ENCODE results near the gene FLT4. TPM values are rescaled to one million over a fixed set of nuclear protein-coding genes. Genes with fewer than 3 reads are reported as not detected.

Gene FLT4
- 1 to 10 TPM; 3.1 to 3.3 TPM for total RNA-seq

GRCh38 chr5:180649297-180650039 lies at the start of gene FLT4:
Gene FLT4 (minus strand): TSS chr5:180649600. CDS start chr5:180649545, 55 bp downstream.
- Histone ChIP-seq H3K9me3 (no peaks in the 10 kb centered on the region), H3K36me3 (no peaks in the 10 kb centered on the region), H3K4me1 (no peaks in the 10 kb centered on the region), H3K9ac (ENCODE audit: low read depth in 2 of 2, low read length in 2 of 2) (no peak within 1 kb of the TSS), H3K4me3 (peak within 1 kb of the TSS; percentile 27), H3K27me3 (peaks cover 22% of the 10 kb centered on the region), H3K27ac (no peak within 1 kb of the TSS)
- TF ChIP-seq CTCF (IDR thresholded peaks at IDR 0.05), result no peak
- DNase-seq, result no peak
- intact Hi-C loops (cut with DNase I), result no loop called here

- no peaks in the 10 kb centered on the region for H3K27me3 ChIP-seq
- no peak overlapping the region for H3K27ac ChIP-seq
- intact Hi-C loops (cut with DNase I), result no loop called here
- H3K4me3 ChIP-seq, result no peak overlapping the region
- no peaks in the 10 kb centered on the region for H3K36me3 ChIP-seq
- H3K9me3 ChIP-seq, result no peaks in the 10 kb centered on the region
- no peaks in the 10 kb centered on the region for H3K4me1 ChIP-seq
- H3K9ac ChIP-seq (ENCODE audit: low read depth in 2 of 2, low read length in 2 of 2), result no peak overlapping the region
- TF ChIP-seq CTCF (IDR thresholded peaks at IDR 0.05), result no peak
- DNase-seq, result no peak
Measured at GRCh38 chr5:180699042-180699441, 49.6 kb upstream of the FLT4 start.

- intact Hi-C loops (cut with DNase I), result no loop called here
Measured at GRCh38 chr5:180696116-180696515, 46.7 kb upstream of the FLT4 start.

GRCh38 chr5:180692429-180692828 lies 43.0 kb upstream of the FLT4 start:
- intact Hi-C loops (cut with DNase I), result no loop called here
- no peak overlapping the region for H3K9ac ChIP-seq (ENCODE audit: low read depth in 2 of 2, low read length in 2 of 2)
- no peaks in the 10 kb centered on the region for H3K4me1 ChIP-seq
- no peak for TF ChIP-seq CTCF (IDR thresholded peaks at IDR 0.05)
- no peaks in the 10 kb centered on the region for H3K27me3 ChIP-seq
- no peaks in the 10 kb centered on the region for H3K9me3 ChIP-seq
- no peak for DNase-seq
- no peak overlapping the region for H3K4me3 ChIP-seq
- no peak overlapping the region for H3K27ac ChIP-seq
- H3K36me3 ChIP-seq, result no peaks in the 10 kb centered on the region

More at GRCh38 chr5:180696116-180696515, 46.7 kb upstream of the FLT4 start:
- Histone ChIP-seq H3K36me3 (no peaks in the 10 kb centered on the region), H3K27ac (no peak overlapping the region), H3K4me1 (no peaks in the 10 kb centered on the region), H3K9ac (ENCODE audit: low read depth in 2 of 2, low read length in 2 of 2) (no peak overlapping the region), H3K9me3 (no peaks in the 10 kb centered on the region), H3K4me3 (no peak overlapping the region), H3K27me3 (no peaks in the 10 kb centered on the region)
- DNase-seq, result no peak
- TF ChIP-seq CTCF (IDR thresholded peaks at IDR 0.05), result no peak

GRCh38 chr5:180691046-180691445 lies 41.6 kb upstream of the FLT4 start:
- TF ChIP-seq CTCF (IDR thresholded peaks at IDR 0.05), result no peak
- no peaks in the 10 kb centered on the region for H3K27me3 ChIP-seq
- intact Hi-C loops (cut with DNase I), result no loop called here
- no peaks in the 10 kb centered on the region for H3K9me3 ChIP-seq
- no peak for DNase-seq
- no peak overlapping the region for H3K4me3 ChIP-seq
- no peak overlapping the region for H3K27ac ChIP-seq
- no peak overlapping the region for H3K9ac ChIP-seq (ENCODE audit: low read depth in 2 of 2, low read length in 2 of 2)
- no peaks in the 10 kb centered on the region for H3K4me1 ChIP-seq
- H3K36me3 ChIP-seq, result no peaks in the 10 kb centered on the region

Data from colonic mucosa (tissue), 4 donors.